MM.1S (cell line): ENCODE results near the gene SF3A2.

Source experiments
- CTCF ChIP-seq: fragments of 300-600 bp; sonication (generic); IDR thresholded peaks from 2 replicates; pipeline ENCODE4 v1.5.1; 2016; ENCODE audit warnings: antibody characterized with exemption, low read length, mixed read lengths
- EZH2 ChIP-seq: fragments of 300-600 bp; sonication (generic); optimal IDR thresholded peaks from 2 replicates; pipeline ENCODE3; 2017; ENCODE audit warnings: low read depth, mild to moderate bottlenecking, antibody characterized with exemption, low read length, mixed read lengths
- EZH2phosphoT487 ChIP-seq: fragments of 300-600 bp; sonication (generic); IDR thresholded peaks from 2 replicates; pipeline ENCODE4 v1.6.1; 2018; ENCODE audit warnings: antibody characterized with exemption, low read length

DNA sequence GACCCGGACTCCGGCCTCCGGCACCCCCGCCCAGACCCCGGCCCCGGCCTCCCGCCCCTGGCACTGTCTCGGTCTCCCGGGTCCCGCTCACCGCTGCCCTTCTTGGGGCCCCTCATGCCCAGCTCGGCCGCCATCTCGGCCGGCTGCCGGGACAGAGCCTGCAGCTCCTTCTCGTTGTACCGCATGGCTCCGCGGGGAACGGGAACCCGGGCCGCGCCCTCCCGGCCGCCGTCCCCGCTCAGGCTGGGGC is 635 bp upstream of the SF3A2 start:
- TF ChIP-seq CTCF (no peak), EZH2 (no peak), EZH2phosphoT487 (no peak)
